Keratinocyte (primary cell): ENCODE results near the gene WDR12.

Source experiments
- EZH2 ChIP-seq: IDR thresholded peaks from one replicate; pipeline ENCODE4 v1.6.1; 2012; ENCODE audit warnings: inconsistent platforms, mild to moderate bottlenecking, low read length, moderate library complexity
- TF ChIP-seq, protein P1 (sequence below), 3 experiments: IDR thresholded peaks in 1 of 3; conservative IDR thresholded peaks in 1 of 3; optimal IDR thresholded peaks in 1 of 3; 2 replicates in 2 of 3; 3 replicates in 1 of 3; pipeline versions ENCODE3 to v1.5.1; 2011; ENCODE audit warnings: low read length in 3 of 3, mild to moderate bottlenecking in 3 of 3, moderate library complexity in 2 of 3, control low read depth in 1 of 3, inconsistent platforms in 1 of 3; ENCODE audit not compliant: insufficient read depth in 2 of 3; ENCODE audit errors: extremely low read depth in 1 of 3

GRCh38 chr2:202841090-202841867, 70.2 kb downstream of the WDR12 start:
- TF ChIP-seq, protein P1, sequence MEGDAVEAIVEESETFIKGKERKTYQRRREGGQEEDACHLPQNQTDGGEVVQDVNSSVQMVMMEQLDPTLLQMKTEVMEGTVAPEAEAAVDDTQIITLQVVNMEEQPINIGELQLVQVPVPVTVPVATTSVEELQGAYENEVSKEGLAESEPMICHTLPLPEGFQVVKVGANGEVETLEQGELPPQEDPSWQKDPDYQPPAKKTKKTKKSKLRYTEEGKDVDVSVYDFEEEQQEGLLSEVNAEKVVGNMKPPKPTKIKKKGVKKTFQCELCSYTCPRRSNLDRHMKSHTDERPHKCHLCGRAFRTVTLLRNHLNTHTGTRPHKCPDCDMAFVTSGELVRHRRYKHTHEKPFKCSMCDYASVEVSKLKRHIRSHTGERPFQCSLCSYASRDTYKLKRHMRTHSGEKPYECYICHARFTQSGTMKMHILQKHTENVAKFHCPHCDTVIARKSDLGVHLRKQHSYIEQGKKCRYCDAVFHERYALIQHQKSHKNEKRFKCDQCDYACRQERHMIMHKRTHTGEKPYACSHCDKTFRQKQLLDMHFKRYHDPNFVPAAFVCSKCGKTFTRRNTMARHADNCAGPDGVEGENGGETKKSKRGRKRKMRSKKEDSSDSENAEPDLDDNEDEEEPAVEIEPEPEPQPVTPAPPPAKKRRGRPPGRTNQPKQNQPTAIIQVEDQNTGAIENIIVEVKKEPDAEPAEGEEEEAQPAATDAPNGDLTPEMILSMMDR (optimal IDR thresholded peaks at IDR 0.05 in 1 of 3, IDR thresholded peaks at IDR 0.05 in 1 of 3, conservative IDR thresholded peaks at IDR 0.05 in 1 of 3; ENCODE audit: extremely low read depth in 1 of 3, insufficient read depth in 2 of 3, low read length in 3 of 3): no peak
- no peak for TF ChIP-seq EZH2
